Activated naive CD4-positive, alpha-beta T cell treated with anti-CD3 and anti-CD28 coated beads, Interleukin-2, amount 50 U/mL, for 72 hours (primary cell): ENCODE results near the gene P4HA1. TPM values are rescaled to one million over a fixed set of nuclear protein-coding genes. Genes with fewer than 3 reads are reported as not detected.

ENCODE experiments used
- ATAC-seq, 2 donors: fragments of 150-1000 bp; cut with Tn5 transposase; 2 replicates each; pipeline ENCODE4 v1.10.0; 2021; ENCODE audit warnings: mild to moderate bottlenecking in 2 of 2, moderate library complexity in 2 of 2
- DNase-seq, 2 donors: peaks; one replicate each; pipeline ENCODE4 v3.0.0; 2021 to 2022; ENCODE audit warnings: low spot score in 2 of 2
- H3K27ac Mint-ChIP-seq, 2 donors: one replicate each; pipeline ENCODE4 v1.8.0; 2022; ENCODE audit warnings: mild to moderate bottlenecking in 2 of 2, mixed read lengths in 2 of 2
- H3K36me3 Mint-ChIP-seq, 2 donors: one replicate each; pipeline ENCODE4 v1.8.0; 2022; ENCODE audit warnings: mixed read lengths in 2 of 2
- H3K9me3 Mint-ChIP-seq, 2 donors: one replicate each; pipeline ENCODE4 v1.8.0; 2022; ENCODE audit warnings: mixed read lengths in 2 of 2
- total RNA-seq, 2 donors: library from RNA; stranded (reverse); gene quantifications; one replicate each; pipeline ENCODE4 v1.2.3, GENCODE V29; 2022

The P4HA1 gene
- total RNA-seq, 2 donors from 2014 or later, result 9.5 to 62.2 TPM

- H3K36me3 Mint-ChIP-seq, result peaks cover 22 to 24% of the 10 kb centered on the region in 2 donors
- DNase-seq, result no peak
- no peak for ATAC-seq
- peaks cover 3 to 8% of the 10 kb centered on the region in 2 donors for H3K9me3 Mint-ChIP-seq
- H3K27ac Mint-ChIP-seq, result no peak overlapping the region
Measured at GRCh38 chr10:73106301-73106700, 9.6 kb upstream of the P4HA1 start.

GRCh38 chr10:73099141-73099540, 2.5 kb upstream of the P4HA1 start:
- H3K27ac Mint-ChIP-seq, result no peak overlapping the region
- ATAC-seq (no peak), DNase-seq (no peak)
- peaks cover 0 to 9% of the 10 kb centered on the region in 2 donors for H3K36me3 Mint-ChIP-seq
- no peaks in the 10 kb centered on the region for H3K9me3 Mint-ChIP-seq

GRCh38 chr10:73097305-73097670, 622 bp upstream of the P4HA1 start:
- Mint-ChIP-seq H3K36me3 (peaks cover 0 to 9% of the 10 kb centered on the region in 2 donors), H3K9me3 (no peaks in the 10 kb centered on the region), H3K27ac (peak overlapping the region; percentile 96 to 99)
- DNase-seq (no peak), ATAC-seq (no peak)

GRCh38 chr10:73096041-73096448, 621 bp downstream of the P4HA1 start:
- Mint-ChIP-seq H3K9me3 (no peaks in the 10 kb centered on the region), H3K27ac (peak overlapping the region; percentile 96 to 99), H3K36me3 (peaks cover 0 to 15% of the 10 kb centered on the region in 2 donors)
- DNase-seq, result peak; percentile 71 to 80
- peak; percentile 45 to 69 for ATAC-seq

GRCh38 chr10:73095481-73096021, 1.1 kb downstream of the P4HA1 start:
- Mint-ChIP-seq H3K27ac (peak overlapping the region; percentile 96 to 99), H3K9me3 (no peaks in the 10 kb centered on the region), H3K36me3 (peaks cover 0 to 15% of the 10 kb centered on the region in 2 donors)
- ATAC-seq (no peak), DNase-seq (peak in 1 of 2 donors; percentile 31)

- Mint-ChIP-seq H3K27ac (peak overlapping the region; percentile 96 to 99), H3K36me3 (peaks cover 0 to 15% of the 10 kb centered on the region in 2 donors), H3K9me3 (no peaks in the 10 kb centered on the region)
- DNase-seq, result no peak
- ATAC-seq, result no peak
Measured at GRCh38 chr10:73094986-73095480, 1.6 kb downstream of the P4HA1 start.

GRCh38 chr10:73093922-73094850, 2.5 kb downstream of the P4HA1 start:
- H3K27ac Mint-ChIP-seq, result peak overlapping the region in 1 of 2 donors; percentile 96
- no peaks in the 10 kb centered on the region for H3K9me3 Mint-ChIP-seq
- ATAC-seq, result no peak
- no peak for DNase-seq
- H3K36me3 Mint-ChIP-seq, result peaks cover 0 to 15% of the 10 kb centered on the region in 2 donors

GRCh38 chr10:73092830-73093229, 3.8 kb downstream of the P4HA1 start:
- peaks cover 0 to 15% of the 10 kb centered on the region in 2 donors for H3K36me3 Mint-ChIP-seq
- no peaks in the 10 kb centered on the region for H3K9me3 Mint-ChIP-seq
- no peak for DNase-seq
- no peak for ATAC-seq
- no peak overlapping the region for H3K27ac Mint-ChIP-seq

GRCh38 chr10:73088304-73088703, 8.4 kb downstream of the P4HA1 start:
- ATAC-seq, result no peak
- H3K27ac Mint-ChIP-seq, result no peak overlapping the region
- DNase-seq, result no peak
- no peaks in the 10 kb centered on the region for H3K9me3 Mint-ChIP-seq
- peaks cover 0 to 6% of the 10 kb centered on the region in 2 donors for H3K36me3 Mint-ChIP-seq

- peaks cover 0 to 3% of the 10 kb centered on the region in 2 donors for H3K36me3 Mint-ChIP-seq
- no peak for ATAC-seq
- H3K9me3 Mint-ChIP-seq, result no peaks in the 10 kb centered on the region
Measured at GRCh38 chr10:73086816-73087215, 9.8 kb downstream of the P4HA1 start.

GRCh38 chr10:73084209-73084608, 12.5 kb downstream of the P4HA1 start:
- ATAC-seq (no peak), DNase-seq (no peak)
- no peaks in the 10 kb centered on the region for H3K36me3 Mint-ChIP-seq
- no peak overlapping the region for H3K27ac Mint-ChIP-seq
- H3K9me3 Mint-ChIP-seq, result no peaks in the 10 kb centered on the region

More at GRCh38 chr10:73086816-73087215, 9.8 kb downstream of the P4HA1 start:
- H3K27ac Mint-ChIP-seq, result no peak overlapping the region
- DNase-seq, result no peak

GRCh38 chr10:73083221-73083620, 13.4 kb downstream of the P4HA1 start:
- no peak for ATAC-seq
- H3K27ac Mint-ChIP-seq, result no peak overlapping the region
- H3K9me3 Mint-ChIP-seq, result no peaks in the 10 kb centered on the region
- H3K36me3 Mint-ChIP-seq, result no peaks in the 10 kb centered on the region
- no peak for DNase-seq

GRCh38 chr10:73079779-73080541, 16.7 kb downstream of the P4HA1 start:
- peak in 1 of 2 donors; percentile 55 for ATAC-seq
- no peaks in the 10 kb centered on the region for H3K36me3 Mint-ChIP-seq
- H3K27ac Mint-ChIP-seq, result no peak overlapping the region
- H3K9me3 Mint-ChIP-seq, result no peaks in the 10 kb centered on the region
- DNase-seq, result no peak

- ATAC-seq (peak; percentile 29 to 63), DNase-seq (no peak)
- Mint-ChIP-seq H3K27ac (peak overlapping the region; percentile 26 to 52), H3K9me3 (no peaks in the 10 kb centered on the region), H3K36me3 (peaks cover 0 to 16% of the 10 kb centered on the region in 2 donors)
Measured at GRCh38 chr10:73076360-73077183, 20.1 kb downstream of the P4HA1 start.

GRCh38 chr10:73075829-73076228, 20.8 kb downstream of the P4HA1 start:
- peaks cover 0 to 16% of the 10 kb centered on the region in 2 donors for H3K36me3 Mint-ChIP-seq
- no peak overlapping the region for H3K27ac Mint-ChIP-seq
- no peak for ATAC-seq
- H3K9me3 Mint-ChIP-seq, result no peaks in the 10 kb centered on the region
- DNase-seq, result no peak

- peak overlapping the region in 1 of 2 donors; percentile 84 for H3K27ac Mint-ChIP-seq
- DNase-seq, result no peak
- peak in 1 of 2 donors; percentile 16 for ATAC-seq
- no peaks in the 10 kb centered on the region for H3K9me3 Mint-ChIP-seq
- peaks cover 0 to 16% of the 10 kb centered on the region in 2 donors for H3K36me3 Mint-ChIP-seq
Measured at GRCh38 chr10:73073627-73074026, 23.0 kb downstream of the P4HA1 start.
